Smooth muscle cell (in vitro differentiated cells): Measurements from ENCODE around the gene COMMD9. TPM values are rescaled to one million over a fixed set of nuclear protein-coding genes. Genes with fewer than 3 reads are reported as not detected.

ENCODE experiments used
- DNase-seq: peaks from one replicate; lab custom pipeline; 2025; ENCODE audit not compliant: unreplicated experiment; lab: John Stamatoyannopoulos, UW
- H2AFZ ChIP-seq: fragments of 200-600 bp; sonication (generic); 2 replicates; pipeline ENCODE4 v1.6.0; 2016; ENCODE audit warnings: antibody characterized with exemption, low read depth, mild to moderate bottlenecking
- H3F3A ChIP-seq: fragments of 200-600 bp; sonication (generic); 2 replicates; pipeline ENCODE4 v1.6.0; 2017; ENCODE audit warnings: antibody characterized with exemption, low read depth
- H3K27ac ChIP-seq: fragments of 200-600 bp; sonication (generic); 2 replicates; pipeline ENCODE4 v1.5.1; 2016; ENCODE audit warnings: low read depth, mild to moderate bottlenecking
- H3K27me3 ChIP-seq: fragments of 200-600 bp; sonication (generic); 2 replicates; pipeline ENCODE4 v1.6.1; 2016; ENCODE audit warnings: low read depth, mild to moderate bottlenecking
- H3K36me3 ChIP-seq: fragments of 200-600 bp; sonication (generic); 2 replicates; pipeline ENCODE4 v1.5.1; 2016; ENCODE audit warnings: low read depth
- H3K4me1 ChIP-seq: fragments of 200-600 bp; sonication (generic); 2 replicates; pipeline ENCODE4 v1.5.1; 2016; ENCODE audit warnings: low read depth
- H3K4me2 ChIP-seq: fragments of 200-600 bp; sonication (generic); 2 replicates; pipeline ENCODE4 v1.6.0; 2016; ENCODE audit warnings: mild to moderate bottlenecking
- H3K4me3 ChIP-seq: fragments of 200-600 bp; sonication (generic); 2 replicates; pipeline ENCODE4 v1.5.1; 2016; ENCODE audit warnings: mild to moderate bottlenecking
- H3K79me2 ChIP-seq: fragments of 200-600 bp; sonication (generic); 2 replicates; pipeline ENCODE4 v1.6.0; 2016; ENCODE audit warnings: low read depth, mild to moderate bottlenecking
- H3K9ac ChIP-seq: fragments of 200-600 bp; sonication (generic); 2 replicates; pipeline ENCODE4 v1.6.0; 2016; ENCODE audit warnings: low read depth
- H3K9me3 ChIP-seq: fragments of 200-600 bp; sonication (generic); replicated peaks from 2 replicates; pipeline ENCODE4 v1.5.1; 2016; ENCODE audit warnings: low read depth
- H4K20me1 ChIP-seq: fragments of 200-600 bp; sonication (generic); 2 replicates; pipeline ENCODE4 v1.6.0; 2016; ENCODE audit warnings: low read depth
- CTCF ChIP-seq: fragments of 200-600 bp; sonication (generic); IDR thresholded peaks from 2 replicates; pipeline ENCODE4 v1.5.1; 2017; ENCODE audit warnings: borderline replicate concordance, mild to moderate bottlenecking, antibody characterized with exemption; ENCODE audit not compliant: insufficient read depth, poor library complexity, severe bottlenecking
- WGBS: methylation state at CpG from one replicate; pipeline ENCODE4 v1.1.7; 2016; ENCODE audit warnings: low lambda C conversion rate; 5-methylcytosine and 5-hydroxymethylcytosine counted together
- polyA plus RNA-seq: library from polyadenylated mRNA; unstranded; fragments of >200 nt; fragmentation: Nextera tagmentation; extraction: Ambion mirVana; gene quantifications from 2 replicates; pipeline ENCODE4 v1.2.1, GENCODE V29; 2016
- total RNA-seq: library from RNA; depleted of rRNA; stranded (reverse); fragments of >200 nt; gene quantifications from 2 replicates; pipeline ENCODE4 v1.2.3, GENCODE V29; 2014

Gene COMMD9
- total and polyA plus RNA-seq, 2 experiments from 2014 or later = 35.9 to 83.0 TPM

GRCh38 chr11:36312611-36313472 is 23.6 kb upstream of the COMMD9 start:
- Histone ChIP-seq H3K27me3 (no peaks in the 10 kb centered on the region), H3K36me3 (no peaks in the 10 kb centered on the region), H3F3A (no peaks in the 10 kb centered on the region), H3K9ac (no peak overlapping the region), H3K79me2 (no peaks in the 10 kb centered on the region), H4K20me1 (no peaks in the 10 kb centered on the region), H3K9me3 (no peaks in the 10 kb centered on the region), H2AFZ (no peak overlapping the region), H3K4me1 (no peaks in the 10 kb centered on the region), H3K4me3 (no peak overlapping the region), H3K4me2 (no peak overlapping the region), H3K27ac (no peak overlapping the region)
- 71% methylated on average over 6 of the region's 6 CpGs for whole genome bisulfite sequencing
- no peak for DNase-seq
- TF ChIP-seq CTCF = no peak

- WGBS = 83% methylated on average over 4 of the region's 4 CpGs
- Histone ChIP-seq H3K27ac (no peak overlapping the region), H3K79me2 (no peaks in the 10 kb centered on the region), H4K20me1 (no peaks in the 10 kb centered on the region), H3K27me3 (no peaks in the 10 kb centered on the region), H2AFZ (no peak overlapping the region), H3F3A (no peaks in the 10 kb centered on the region), H3K4me2 (no peak overlapping the region), H3K36me3 (no peaks in the 10 kb centered on the region), H3K9ac (no peak overlapping the region), H3K4me1 (no peaks in the 10 kb centered on the region), H3K9me3 (no peaks in the 10 kb centered on the region), H3K4me3 (no peak overlapping the region)
- no peak for TF ChIP-seq CTCF
- DNase-seq = no peak
Measured at GRCh38 chr11:36311926-36312595, 22.8 kb upstream of the COMMD9 start.

GRCh38 chr11:36309779-36310178 is 20.6 kb upstream of the COMMD9 start:
- no peak for DNase-seq
- no peaks in the 10 kb centered on the region for H3K36me3 ChIP-seq
- WGBS = 92% methylated on average over 4 of the region's 4 CpGs
- no peaks in the 10 kb centered on the region for H3K27me3 ChIP-seq
- no peak overlapping the region for H3K4me2 ChIP-seq
- H3K4me3 ChIP-seq = no peak overlapping the region
- TF ChIP-seq CTCF = no peak
- H3K9ac ChIP-seq = no peak overlapping the region
- H4K20me1 ChIP-seq = no peaks in the 10 kb centered on the region
- no peaks in the 10 kb centered on the region for H3K79me2 ChIP-seq
- no peak overlapping the region for H2AFZ ChIP-seq
- no peak overlapping the region for H3K27ac ChIP-seq
- H3K9me3 ChIP-seq = no peaks in the 10 kb centered on the region
- H3F3A ChIP-seq = no peaks in the 10 kb centered on the region
- H3K4me1 ChIP-seq = no peaks in the 10 kb centered on the region
